Medulla oblongata (tissue), 1 donor: ENCODE data around the gene C1QTNF2.
"Not testable (repeated sequence)": the region's sequence is repeated elsewhere in the genome, so short reads cannot be mapped to it uniquely, and the experiment has no call there.

Source experiments
- DNase-seq: peaks from one replicate; pipeline ENCODE4 v3.0.0-alpha.2; 2015; ENCODE audit errors: extremely low spot score

Gene C1QTNF2

DNA sequence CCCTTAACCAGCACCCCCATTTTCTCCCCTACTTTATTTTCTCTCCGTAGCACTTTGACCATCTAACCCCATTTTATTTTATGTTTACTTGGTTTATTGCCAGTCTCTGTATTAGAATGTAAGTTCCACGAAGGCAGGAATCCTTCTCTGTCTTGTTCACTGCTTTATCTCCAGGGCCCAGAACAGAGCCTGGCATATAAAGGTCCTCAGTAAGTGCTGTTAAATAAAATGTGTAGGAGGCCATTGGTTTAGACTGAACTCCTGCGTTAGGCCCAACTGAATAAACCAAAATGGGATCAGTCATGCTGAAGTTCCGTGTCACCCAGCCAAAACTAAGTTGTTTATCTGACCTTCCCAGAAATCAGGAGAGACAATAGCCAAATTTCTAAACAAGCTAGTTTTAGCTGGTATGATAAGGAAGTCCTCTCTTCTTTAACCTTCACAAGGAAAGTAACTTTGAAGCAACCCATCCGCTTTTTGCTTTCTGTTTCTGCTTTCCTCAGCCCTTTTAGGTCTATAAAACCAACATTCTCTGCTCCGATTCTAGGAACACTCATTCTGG, 29.0 kb downstream of the C1QTNF2 start:
- DNase-seq = no peak

DNA sequence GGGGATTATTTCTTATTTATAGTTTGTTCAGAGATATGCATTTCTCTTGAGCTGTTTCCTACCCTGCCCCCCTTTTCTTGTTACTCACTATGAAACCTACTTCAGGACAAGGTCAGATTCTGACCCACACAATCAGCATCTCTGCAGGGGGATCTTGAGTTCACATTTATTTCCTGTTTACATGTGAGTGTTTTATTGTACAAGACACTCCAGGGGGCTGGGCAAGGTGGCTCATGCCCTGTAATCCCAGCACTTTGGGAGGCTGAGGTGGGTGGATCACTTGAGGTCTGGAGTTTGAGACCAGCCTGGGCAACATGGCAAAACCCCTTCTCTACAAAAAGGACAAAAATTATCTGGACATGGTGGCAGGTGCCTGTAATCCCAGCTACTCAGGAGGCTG, 29.9 kb downstream of the C1QTNF2 start:
- not testable (repeated sequence) for DNase-seq

DNA sequence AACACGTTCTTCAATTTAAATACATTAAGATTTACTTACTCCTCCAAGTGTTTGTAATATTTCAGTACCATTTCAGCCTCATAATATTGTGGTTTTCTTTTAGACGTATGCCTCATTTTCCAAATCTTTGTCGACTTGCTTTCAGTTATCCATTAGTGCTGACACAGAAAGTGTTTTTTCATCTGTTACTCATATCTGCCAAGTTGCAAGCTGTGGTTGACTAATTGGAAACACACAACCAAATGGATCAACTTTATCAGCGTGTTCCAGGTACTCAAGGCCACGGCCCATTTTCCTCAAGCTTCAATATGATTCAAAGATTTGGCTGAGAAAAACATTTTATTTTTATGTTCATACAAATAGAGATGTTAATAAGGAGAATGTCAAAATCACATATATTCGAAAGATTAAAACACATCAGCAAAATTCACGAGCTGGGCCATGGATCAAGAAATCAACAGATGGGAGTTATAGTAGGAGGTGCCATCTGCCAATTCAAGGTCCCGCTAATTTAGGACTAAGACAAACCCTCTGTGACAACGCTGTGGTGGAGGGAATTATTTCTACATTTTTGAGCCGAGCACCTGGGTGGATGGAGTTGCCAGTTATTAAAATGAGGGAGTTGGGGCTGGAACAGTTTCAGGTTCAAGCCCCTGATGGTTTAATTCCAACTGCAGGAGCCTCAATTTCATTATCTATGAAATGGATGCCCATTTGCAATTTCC, 30.9 kb downstream of the C1QTNF2 start:
- no peak for DNase-seq

DNA sequence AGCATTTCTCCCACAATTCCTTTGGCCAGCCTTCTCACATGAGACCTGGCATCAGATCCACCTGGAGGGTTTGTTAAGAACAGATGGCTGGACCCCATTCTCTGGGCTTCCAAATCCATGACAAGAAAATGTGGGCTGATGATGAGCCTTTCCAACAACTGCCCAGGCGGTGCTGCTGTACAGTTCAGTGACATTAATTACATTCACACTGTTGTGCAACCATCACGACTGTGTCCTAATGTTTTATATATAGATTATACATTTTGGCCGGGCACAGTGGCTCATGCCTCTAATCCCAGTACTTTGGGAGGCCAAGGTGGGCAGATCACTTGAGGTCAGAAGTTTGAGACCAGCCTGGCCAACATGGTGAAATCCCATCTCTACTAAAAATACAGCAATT, 35.7 kb downstream of the C1QTNF2 start:
- not testable (repeated sequence) for DNase-seq

DNA sequence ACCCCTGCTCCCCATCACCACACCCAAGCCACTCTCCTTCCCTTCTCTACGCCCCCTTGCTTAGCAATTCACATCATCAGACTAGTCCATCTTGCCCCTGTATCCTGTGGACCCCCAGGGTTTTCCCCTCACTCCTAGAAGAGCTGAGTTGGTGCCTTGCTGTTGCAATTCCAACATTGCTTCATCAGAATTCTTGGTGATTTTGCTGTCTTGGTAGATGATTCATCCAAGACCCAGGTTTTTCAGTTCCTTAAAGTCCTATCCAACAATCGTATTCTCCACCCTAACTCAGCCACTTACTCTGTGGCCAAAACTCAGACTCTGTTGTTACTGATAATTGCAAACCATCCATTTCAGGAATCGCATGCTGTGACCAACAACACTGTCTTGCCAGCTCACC, 36.7 kb downstream of the C1QTNF2 start:
- DNase-seq = no peak

DNA sequence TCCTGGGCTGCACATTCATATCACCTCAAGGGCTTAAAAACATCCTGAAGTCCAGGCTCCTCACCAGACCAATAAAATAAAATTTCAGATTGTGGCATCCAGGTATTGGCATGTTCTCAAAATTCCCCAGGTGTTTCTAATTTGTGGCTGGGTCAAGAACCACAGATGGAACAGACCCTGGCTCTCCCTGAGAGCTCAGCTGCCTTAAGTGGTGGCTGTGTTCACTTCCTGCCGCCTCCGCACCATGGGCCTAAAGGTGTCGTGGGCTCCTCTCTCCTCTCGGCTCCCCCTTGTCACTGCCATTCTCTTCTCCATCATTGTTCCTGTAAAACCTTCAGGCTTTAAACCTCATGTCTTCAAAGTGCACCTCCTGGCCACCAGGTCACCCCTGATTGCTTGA, 40.2 kb downstream of the C1QTNF2 start:
- no peak for DNase-seq

DNA sequence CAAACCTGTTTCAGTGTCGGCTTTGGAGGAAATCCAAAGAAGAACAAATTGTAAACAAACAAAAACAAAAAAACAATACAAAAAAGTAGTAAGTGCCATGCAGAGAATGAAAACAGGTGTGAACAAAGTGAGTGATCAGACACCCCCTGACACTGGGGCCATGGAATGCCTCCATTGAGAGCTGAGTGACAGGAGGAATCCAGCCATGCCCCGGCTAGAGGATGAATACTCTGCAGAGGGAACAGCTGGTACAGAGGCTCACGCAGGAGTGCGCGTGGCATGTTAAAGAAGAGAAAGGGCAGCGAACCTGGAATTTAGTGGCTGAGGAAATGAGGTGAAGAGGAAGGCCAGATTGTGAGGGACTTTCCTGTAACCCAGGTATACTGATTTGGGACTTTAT, 42.6 kb downstream of the C1QTNF2 start:
- DNase-seq = no peak

DNA sequence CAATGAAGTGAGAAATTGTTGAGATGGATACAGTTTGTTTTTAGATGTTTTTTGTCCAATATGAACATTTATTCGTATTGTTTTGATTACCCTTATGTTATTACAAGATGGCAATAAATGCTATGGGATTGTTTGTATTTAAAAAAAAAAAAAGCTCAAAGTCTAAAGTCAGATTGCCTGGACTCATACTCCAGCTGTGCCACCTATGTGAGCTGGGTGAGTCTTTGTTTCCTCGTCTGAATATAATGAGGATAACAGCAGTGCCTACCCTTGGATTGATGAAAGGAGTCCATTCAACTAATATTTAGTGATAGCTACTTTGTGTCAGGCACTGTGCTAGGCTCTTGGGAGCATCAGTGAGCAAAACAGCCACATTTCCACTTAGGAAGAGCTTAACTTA, 43.4 kb downstream of the C1QTNF2 start:
- no peak for DNase-seq

DNA sequence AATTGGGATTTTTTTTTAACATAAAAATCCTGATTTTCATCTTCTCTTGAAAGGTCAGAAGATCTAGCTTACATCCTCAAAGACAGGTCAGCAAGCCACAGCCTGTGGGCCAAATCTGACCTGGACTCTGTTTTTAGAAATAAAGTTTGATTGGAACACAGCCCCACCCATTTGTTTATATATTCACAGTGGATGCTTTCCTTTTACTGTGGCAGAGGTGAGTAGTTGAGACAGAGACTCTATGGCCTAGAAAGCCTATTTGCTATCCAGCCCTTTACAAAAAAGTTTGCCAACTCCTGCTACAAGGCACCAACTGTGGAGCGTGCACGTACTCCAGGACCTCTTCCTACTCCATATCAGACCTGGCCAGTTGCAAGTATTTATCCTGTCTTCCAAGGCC, 44.7 kb downstream of the C1QTNF2 start:
- DNase-seq = no peak

DNA sequence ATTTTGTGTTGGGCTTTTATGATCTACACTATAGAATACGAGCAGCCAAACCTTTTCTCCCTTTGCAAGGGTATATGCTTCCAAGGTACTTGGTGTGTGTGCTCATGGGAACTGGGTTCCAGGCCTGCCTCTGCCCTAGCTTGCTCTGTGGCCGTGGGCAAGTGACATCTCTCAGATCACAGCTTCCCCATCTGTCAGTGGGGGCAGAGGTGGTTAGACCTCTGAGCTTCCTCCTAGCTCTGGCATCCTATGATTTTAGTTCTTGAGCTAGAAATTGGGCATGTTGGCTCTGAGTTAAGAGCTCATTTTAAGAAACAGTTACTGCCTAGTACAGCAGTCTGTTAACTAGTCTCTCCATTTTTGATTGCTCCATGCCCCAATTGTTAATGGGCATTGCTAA, 45.5 kb downstream of the C1QTNF2 start:
- no peak for DNase-seq

DNA sequence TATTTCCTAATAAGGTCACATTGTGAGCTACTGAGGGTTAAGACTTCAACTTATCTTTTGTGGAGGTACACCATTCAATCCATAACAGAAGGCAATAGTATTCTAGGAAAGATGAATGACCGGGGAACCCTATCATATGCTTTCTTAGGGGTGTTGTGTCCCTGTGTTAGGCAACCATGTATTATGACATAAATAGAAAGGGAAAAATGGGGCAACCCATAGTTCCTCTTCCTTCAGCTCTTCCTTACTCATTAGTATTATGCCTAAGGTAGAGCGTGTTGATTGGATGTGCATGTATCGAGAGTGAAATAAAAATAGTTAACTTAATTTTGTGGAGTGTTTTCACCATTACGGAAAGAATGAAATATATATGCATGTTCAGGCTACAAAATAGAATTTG, 52.0 kb downstream of the C1QTNF2 start:
- no peak for DNase-seq

DNA sequence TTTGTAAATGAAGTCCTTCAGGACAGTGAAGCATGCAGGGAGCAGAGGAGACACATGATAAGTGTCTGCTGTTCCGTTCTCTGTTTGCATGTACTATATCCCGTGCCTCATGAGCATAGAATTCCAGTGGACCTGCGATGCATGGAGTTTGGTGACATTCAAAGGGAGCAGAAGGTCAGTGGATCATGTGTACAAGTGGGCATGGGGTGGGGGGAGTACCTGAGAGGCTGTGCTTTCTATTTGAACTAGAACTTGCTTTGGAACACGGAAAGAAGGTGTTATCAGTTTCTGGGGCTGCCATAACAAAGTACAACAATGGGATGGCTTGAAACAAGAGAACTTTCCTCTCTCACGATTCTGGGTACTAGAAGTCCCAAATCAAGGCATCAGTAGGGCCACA, 53.0 kb downstream of the C1QTNF2 start:
- DNase-seq = no peak

DNA sequence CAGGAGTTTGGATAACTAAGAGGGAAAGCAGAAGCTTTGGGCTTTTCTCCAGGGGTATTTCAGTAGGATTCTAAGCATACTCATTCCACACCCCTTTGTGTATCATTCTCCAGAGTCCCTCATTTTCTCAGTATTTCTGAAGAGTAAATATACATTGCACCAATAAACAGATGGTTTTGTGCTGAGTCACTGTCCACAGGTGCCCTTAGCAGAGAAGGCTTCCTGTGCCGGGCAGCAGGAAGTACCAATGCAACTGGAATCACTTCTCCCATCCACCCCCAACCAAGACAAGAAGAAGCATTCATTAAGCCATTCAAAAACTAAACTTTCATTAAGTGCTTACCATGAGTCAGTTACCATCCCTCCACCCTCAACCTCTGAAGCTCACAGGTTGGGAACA, 54.5 kb downstream of the C1QTNF2 start:
- no peak for DNase-seq

DNA sequence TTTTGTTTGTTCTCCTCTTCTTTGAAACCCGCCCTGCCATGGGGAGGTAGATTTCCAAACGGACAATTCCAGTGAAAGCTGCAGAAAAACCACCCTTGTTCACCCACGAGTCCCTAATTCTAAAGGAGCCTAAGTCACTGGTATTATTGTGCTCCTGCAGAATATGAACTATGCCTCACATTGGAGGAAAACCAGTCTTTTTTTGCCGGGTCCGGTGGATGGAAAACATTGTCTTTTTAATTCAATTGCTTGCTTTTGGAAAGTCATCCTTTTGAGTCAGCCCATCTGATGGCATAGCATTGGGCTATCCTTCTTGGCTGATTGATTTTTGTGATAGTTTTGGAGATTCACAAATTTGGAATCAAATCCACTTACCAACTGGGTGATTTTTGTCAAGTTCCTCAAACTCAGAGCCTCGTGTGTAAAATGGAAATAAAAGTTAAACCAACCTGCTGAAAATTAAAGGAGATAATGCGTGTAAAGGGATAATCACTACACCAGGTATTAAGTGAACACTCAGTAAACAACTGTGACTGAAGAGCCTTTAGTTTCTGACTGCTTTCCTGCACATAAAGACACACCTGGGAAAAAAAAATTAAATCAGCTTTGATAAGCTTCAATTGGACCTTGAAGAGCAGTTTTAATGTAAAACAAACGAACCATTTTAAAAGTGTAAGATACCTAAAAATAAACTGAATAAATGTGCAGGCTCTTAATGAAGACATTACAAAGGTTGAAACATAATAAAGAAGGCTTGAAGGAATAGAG, 57.3 kb downstream of the C1QTNF2 start:
- no peak for DNase-seq

DNA sequence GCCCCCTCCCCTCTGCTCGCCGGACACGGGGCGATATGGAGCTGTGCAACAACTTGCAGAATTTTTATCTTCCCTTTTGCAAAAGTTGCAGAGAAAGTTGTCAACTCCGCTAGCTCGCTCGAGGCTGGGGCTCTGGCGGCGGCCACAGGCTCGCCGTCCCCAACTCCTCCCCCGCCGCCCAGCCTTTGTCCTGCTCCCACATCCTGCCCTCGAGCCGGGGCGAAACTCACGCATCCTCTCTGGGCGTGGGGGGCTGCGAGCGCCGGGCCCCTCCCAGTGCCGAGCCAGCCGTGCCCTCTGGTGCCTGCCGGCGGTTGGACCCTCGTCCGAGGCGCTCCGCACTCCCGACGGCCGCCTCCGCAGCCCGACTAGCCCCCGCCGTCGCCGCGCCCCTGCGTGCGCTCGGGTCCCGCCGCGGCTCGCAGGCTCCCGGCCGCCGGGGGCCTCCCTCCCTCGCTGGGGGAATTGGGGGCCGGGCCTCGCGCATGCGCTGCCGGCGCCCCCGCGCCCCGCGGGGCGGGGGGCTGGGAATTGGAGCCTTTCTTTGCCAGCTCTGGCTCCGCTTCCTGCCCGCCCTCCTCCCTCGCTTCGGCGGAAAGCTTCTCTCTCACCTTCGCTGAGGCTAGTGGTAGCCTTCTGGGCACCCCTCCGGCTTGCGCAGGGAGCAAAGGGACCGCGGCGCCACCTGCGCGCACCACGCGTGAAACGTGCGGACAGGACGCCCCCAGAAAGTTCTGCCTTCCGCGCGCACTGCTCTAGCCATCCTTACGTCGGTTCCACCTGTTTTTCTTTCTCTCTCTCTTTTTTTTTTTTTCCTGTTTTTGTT, 58.1 kb downstream of the C1QTNF2 start, which contains the start of gene CCNJL:
Gene CCNJL (minus strand): TSS at position 431 of the 826 bp plus-strand sequence. CDS start 641 bp downstream, outside the sequence.
- peak; percentile 54 for DNase-seq

DNA sequence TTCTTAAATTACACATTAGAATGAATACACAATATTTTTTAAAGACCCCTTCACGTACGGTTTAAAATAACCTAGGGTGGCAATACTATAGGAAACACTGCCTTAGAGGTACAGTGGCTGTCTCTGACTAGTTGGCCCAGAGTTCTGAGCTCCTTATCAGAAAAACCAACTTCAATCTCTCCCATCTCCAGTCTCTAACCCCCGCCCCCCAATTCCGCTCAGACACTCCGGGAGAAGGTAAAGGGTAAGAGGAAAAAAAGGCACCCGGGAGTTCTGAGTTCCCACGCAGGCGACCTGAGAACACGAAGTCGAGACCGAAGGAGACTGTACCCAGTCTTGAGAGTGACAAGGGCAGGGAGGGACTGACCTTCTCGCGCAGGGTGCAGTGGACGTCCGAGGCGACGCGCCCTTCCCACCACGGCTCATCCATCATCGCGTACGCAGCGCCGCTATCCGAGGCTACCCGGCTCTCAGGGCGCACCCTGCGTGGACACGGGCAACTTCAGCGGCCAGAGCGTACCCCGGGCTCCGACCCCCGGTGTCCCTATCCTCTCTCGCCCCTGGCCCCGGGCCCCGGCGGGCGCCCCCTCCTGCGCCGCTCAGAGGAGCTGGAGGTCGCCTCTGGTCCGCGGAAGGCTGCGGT, 58.8 kb downstream of the C1QTNF2 start:
- no peak for DNase-seq

DNA sequence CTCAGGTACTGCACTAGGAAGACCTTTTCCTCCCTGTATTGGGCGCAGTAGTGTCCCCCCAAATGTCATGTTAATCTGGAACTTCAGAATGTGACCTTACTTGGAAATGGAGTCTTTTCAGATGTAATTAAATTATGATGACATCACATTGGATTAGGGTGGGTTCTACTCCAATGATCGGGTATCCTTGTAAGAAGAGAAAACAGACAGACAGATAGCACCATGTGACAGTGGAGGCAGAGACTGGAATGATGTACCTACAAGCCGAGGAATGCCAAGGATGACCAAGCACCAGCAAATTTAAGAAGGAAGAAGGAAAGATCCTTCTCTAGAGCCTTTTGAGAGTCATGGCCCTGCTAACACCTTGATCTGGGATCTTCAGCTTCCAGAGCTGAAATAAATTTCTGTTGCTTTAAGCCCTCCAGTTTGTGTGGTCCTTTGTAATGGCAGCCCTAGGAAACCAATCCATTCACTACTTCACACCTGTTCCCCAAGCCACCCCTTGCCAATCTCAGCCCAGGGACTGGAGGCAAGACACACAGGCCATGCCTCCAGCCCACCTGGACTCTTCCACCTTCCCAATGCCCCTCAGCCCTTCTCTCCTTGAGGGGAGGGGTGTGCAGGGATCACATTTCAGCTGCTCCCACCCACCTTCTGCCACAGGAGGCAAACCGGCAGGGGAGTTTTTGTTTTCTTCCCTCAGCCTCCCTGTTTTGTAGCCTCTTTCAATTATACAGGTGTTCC, 59.7 kb downstream of the C1QTNF2 start:
- no peak for DNase-seq

DNA sequence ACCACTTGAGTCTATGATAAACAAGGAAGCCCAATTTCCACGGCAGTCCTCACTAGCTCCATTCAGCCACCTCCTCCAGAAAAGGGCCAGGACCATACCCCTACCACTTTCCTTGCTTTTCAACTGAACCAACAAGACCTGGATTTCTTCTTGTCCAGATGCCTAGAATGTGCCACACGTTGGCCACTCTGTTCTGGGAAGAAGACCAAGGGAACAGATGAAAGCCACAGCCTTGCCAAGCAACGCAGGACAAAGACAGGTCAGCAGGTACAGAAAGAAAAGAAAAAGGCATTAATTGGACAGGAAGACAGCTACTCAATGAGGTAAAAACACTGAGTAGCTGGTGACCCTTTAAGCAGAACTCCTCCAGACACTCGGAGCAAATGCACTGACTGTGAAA, 60.3 kb downstream of the C1QTNF2 start:
- DNase-seq = peak; percentile 23

DNA sequence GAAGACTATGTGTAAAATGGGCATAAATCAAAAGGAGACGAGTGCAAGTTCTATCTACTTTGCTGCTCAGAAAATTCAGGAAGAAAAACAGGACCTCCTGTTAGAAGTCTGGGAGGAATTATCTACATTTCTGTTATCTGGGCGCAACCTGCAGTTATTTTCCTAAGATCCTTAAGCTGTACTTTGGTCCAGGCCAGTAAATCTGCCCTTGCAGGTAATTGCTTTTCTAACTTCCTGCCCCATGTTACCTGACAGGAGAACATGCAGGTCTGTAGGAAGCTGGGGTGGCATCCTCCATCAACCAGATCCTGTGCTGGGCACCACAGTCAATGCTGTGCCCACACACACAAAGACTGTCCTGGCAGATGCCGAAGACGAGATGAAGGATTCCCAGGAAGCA, 63.7 kb downstream of the C1QTNF2 start:
- no peak for DNase-seq

DNA sequence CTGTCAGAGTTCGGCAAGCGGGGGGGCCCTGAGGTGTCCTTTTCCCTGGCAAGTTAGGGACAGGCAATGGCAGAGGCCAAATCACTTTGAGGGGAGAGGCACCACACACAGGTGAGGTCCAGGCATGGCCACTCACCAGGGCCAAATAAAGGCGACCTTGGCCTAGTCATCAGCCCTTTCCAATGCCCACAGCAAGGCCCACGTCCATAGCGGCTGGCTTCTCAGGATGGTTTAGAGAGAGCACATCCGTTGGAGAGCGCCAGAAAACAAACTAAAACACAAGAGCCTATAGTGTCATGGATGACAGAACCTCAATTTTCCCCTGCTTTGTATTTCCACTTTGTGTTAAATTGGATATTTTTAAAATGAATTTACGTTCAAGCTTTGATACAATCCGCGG, 65.1 kb downstream of the C1QTNF2 start:
- no peak for DNase-seq

DNA sequence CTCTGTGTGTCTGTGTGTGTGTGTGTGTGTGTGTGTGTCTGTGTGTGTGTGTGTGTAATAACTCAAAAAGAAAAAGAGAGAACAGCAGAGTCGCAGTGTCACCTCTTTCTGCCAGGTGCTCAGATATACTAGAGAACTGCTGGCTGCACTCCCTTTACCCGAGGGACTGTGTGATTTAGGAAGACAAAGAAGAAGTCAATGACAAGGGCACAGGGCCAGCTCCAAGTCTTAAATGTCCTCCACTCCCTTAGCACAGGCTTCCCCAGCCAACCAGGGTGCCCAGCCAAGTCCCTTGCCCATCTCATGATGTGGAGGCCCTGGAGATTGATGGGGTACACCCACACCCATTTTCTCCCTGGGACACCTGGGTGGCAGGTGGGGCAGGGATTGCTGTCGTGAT, 66.7 kb downstream of the C1QTNF2 start:
- DNase-seq = no peak
